GM12878 (cell line): ENCODE results near the gene TEX22. TPM values are rescaled to one million over a fixed set of nuclear protein-coding genes. Genes with fewer than 3 reads are reported as not detected.

Experiments
- ATAC-seq: fragments of 200-7000 bp; cut with Tn5 transposase; 3 replicates; pipeline ENCODE4 v1.9.1; 2020; ENCODE audit warnings: mild to moderate bottlenecking, moderate library complexity
- BruUV-seq: library from RNA; stranded (reverse); fragments of 400-500 nt; replicated peaks from 2 replicates; lab custom pipeline; 2021; lab: Mats Ljungman, UMichigan
- CTCF ChIA-PET: fragments of 300-600 bp; sonication (Branson Sonifier 250); formaldehyde crosslinking; extraction: SDS; loops from one replicate; lab custom pipeline; 2021; ENCODE audit warnings: inconsistent platforms; lab: Yijun Ruan, JAX
- POLR2A ChIA-PET: fragments of 350-600 bp; formaldehyde crosslinking; extraction: SDS; loops from one replicate; lab custom pipeline; 2021; ENCODE audit warnings: inconsistent platforms; lab: Charles Lee
- RAD21 ChIA-PET: fragments of 300-600 bp; sonication (Branson Sonifier 250); formaldehyde crosslinking; loops from one replicate; lab custom pipeline; 2023; ENCODE audit warnings: antibody characterized with exemption; ENCODE audit not compliant: unreplicated experiment; lab: Charles Lee
- SMC1A ChIA-PET: fragments of 300-600 bp; sonication (Branson Sonifier 250); formaldehyde crosslinking; loops from one replicate; lab custom pipeline; 2023; ENCODE audit not compliant: unreplicated experiment, uncharacterized antibody; lab: Charles Lee
- DNase-seq: peaks from one replicate; pipeline ENCODE4 v3.0.0-alpha.2; 2011; ENCODE audit warnings: low read depth, low spot score
- FAIRE-seq: peaks from 3 replicates; lab custom pipeline; 2011; peaks lifted over from hg19 to GRCh38; lab: Jason Lieb, UNC
- H2AFZ ChIP-seq: 2 replicates; pipeline ENCODE4 v1.6.0; 2011; ENCODE audit warnings: low read depth, low read length, control low read depth; ENCODE audit not compliant: control insufficient read depth
- H3K27ac ChIP-seq: 2 replicates; pipeline ENCODE4 v1.5.1; 2011; ENCODE audit warnings: control low read depth; ENCODE audit not compliant: control insufficient read depth, insufficient read depth
- H3K27me3 ChIP-seq, 2 experiments: replicated peaks in 1 of 2; 2 replicates each; pipeline versions ENCODE4 v1.6.0 to v1.6.1; 2011; ENCODE audit warnings: low read length in 1 of 2; ENCODE audit not compliant: control insufficient read depth in 2 of 2, insufficient read depth in 2 of 2
- H3K36me3 ChIP-seq, 2 experiments: 2 replicates each; pipeline ENCODE4 v1.5.1; 2011; ENCODE audit warnings: low read length in 1 of 2; ENCODE audit not compliant: control insufficient read depth in 2 of 2, insufficient read depth in 2 of 2
- H3K4me1 ChIP-seq: 2 replicates; pipeline ENCODE4 v1.6.1; 2011; ENCODE audit warnings: mild to moderate bottlenecking, low read length, moderate library complexity, mixed read lengths; ENCODE audit not compliant: control insufficient read depth, insufficient read depth
- H3K4me2 ChIP-seq: 2 replicates; pipeline ENCODE4 v1.6.0; 2011; ENCODE audit warnings: control low read depth; ENCODE audit not compliant: control insufficient read depth, insufficient read depth
- H3K4me3 ChIP-seq: fragments of 200-600 bp; sonication (generic); 2 replicates; pipeline ENCODE4 v1.5.1; 2016
- H3K79me2 ChIP-seq: 2 replicates; pipeline ENCODE4 v1.6.0; 2011; ENCODE audit warnings: low read length; ENCODE audit not compliant: control insufficient read depth, insufficient read depth
- H3K9ac ChIP-seq: 2 replicates; pipeline ENCODE4 v1.8.0; 2011; ENCODE audit warnings: low read length, control low read depth, mixed read lengths; ENCODE audit not compliant: control insufficient read depth, insufficient read depth
- H3K9me3 ChIP-seq: replicated peaks from 3 replicates; pipeline ENCODE4 v1.5.1; 2011; ENCODE audit warnings: mild to moderate bottlenecking, low read length; ENCODE audit not compliant: control insufficient read depth, insufficient read depth
- H4K20me1 ChIP-seq: 2 replicates; pipeline ENCODE4 v1.6.0; 2011; ENCODE audit not compliant: control insufficient read depth, insufficient read depth
- BCL11A ChIP-seq: IDR thresholded peaks from 2 replicates; pipeline ENCODE4 v1.6.1; 2011; ENCODE audit warnings: low read depth, low read length
- CHD2 ChIP-seq: IDR thresholded peaks from 2 replicates; pipeline ENCODE4 v1.6.1; 2011; ENCODE audit warnings: low read depth, low read length, improper control_type of control experiment, borderline replicate concordance
- IKZF1 ChIP-seq: fragments of 450-650 bp; conservative IDR thresholded peaks from 2 replicates; pipeline ENCODE4 v1.6.1; 2017; ENCODE audit warnings: antibody characterized with exemption, mild to moderate bottlenecking
- IRF4 ChIP-seq: IDR thresholded peaks from 2 replicates; pipeline ENCODE4 v1.6.1; 2011; ENCODE audit warnings: low read depth, low read length
- NFXL1 ChIP-seq: fragments of 450-650 bp; IDR thresholded peaks from 2 replicates; pipeline ENCODE4 v1.6.1; 2017; ENCODE audit warnings: antibody characterized with exemption, mild to moderate bottlenecking, borderline replicate concordance
- NFYB ChIP-seq: IDR thresholded peaks from 2 replicates; pipeline ENCODE4 v1.6.1; 2011; ENCODE audit warnings: low read depth, mild to moderate bottlenecking, low read length, improper control_type of control experiment, moderate library complexity; ENCODE audit not compliant: insufficient read depth
- PAX5 ChIP-seq: IDR thresholded peaks from 2 replicates; pipeline ENCODE4 v1.6.1; 2011; ENCODE audit warnings: low read depth, low read length, borderline replicate concordance
- POLR2A ChIP-seq: IDR thresholded peaks from 2 replicates; pipeline ENCODE4 v1.6.1; 2011; ENCODE audit warnings: low read depth, mild to moderate bottlenecking, low read length
- RAD51 ChIP-seq: fragments of 450-650 bp; IDR thresholded peaks from 2 replicates; pipeline ENCODE4 v1.6.1; 2016; ENCODE audit warnings: moderate library complexity, mild to moderate bottlenecking, inconsistent platforms
- SMAD1 ChIP-seq: fragments of 450-650 bp; IDR thresholded peaks from 2 replicates; pipeline ENCODE4 v1.6.1; 2018; ENCODE audit warnings: mild to moderate bottlenecking, low read depth; ENCODE audit not compliant: partially characterized antibody
- SMC3 ChIP-seq: IDR thresholded peaks from 2 replicates; pipeline ENCODE4 v1.6.1; 2011; ENCODE audit warnings: low read length, improper control_type of control experiment, borderline replicate concordance
- TCF12 ChIP-seq: IDR thresholded peaks from 2 replicates; pipeline ENCODE4 v1.6.1; 2011; ENCODE audit warnings: low read depth, mild to moderate bottlenecking, low read length
- WGBS: methylation state at CpG from one replicate; pipeline ENCODE4 v1.1.6; 2016; ENCODE audit warnings: low lambda C conversion rate; ENCODE audit not compliant: insufficient replicate concordance, insufficient coverage; ENCODE audit errors: missing lambda C conversion rate; 5-methylcytosine and 5-hydroxymethylcytosine counted together
- in situ Hi-C: fragments of 300-500 bp; cut with MboI; formaldehyde crosslinking; loops from 9 replicates; pipeline ENCODE4 v1.14.3; 2018; ENCODE audit warnings: mixed read lengths
- intact Hi-C: fragments of 100-400 bp; cut with micrococcal nuclease; formaldehyde crosslinking; loops from one replicate; pipeline ENCODE4 v1.14.2; 2022; ENCODE audit not compliant: unreplicated experiment
- polyA plus RNA-seq, 11 experiments: library from polyadenylated mRNA; depleted of rRNA in 4 of 11; unstranded in 6 of 11; stranded (reverse) in 5 of 11; fragments of >200 nt; fragmentation: Nextera tagmentation in 4 of 11; fragmentation: Illumina TruSeq in 1 of 11; extraction: Ambion mirVana in 4 of 11; extraction: Trizol in 1 of 11; gene quantifications; 1 replicate in 1 of 11; 2 replicates in 10 of 11; pipeline versions ENCODE4 v1.2.1 to v1.2.3, GENCODE V29; 2011 to 2016; ENCODE audit warnings: inconsistent platforms in 2 of 11, missing spikeins in 2 of 11, low read depth in 1 of 11
- total RNA-seq, 4 experiments: library from RNA; depleted of rRNA in 3 of 4; stranded (reverse); fragments of >200 nt in 3 of 4; fragmentation: Illumina TruSeq in 1 of 4; extraction: Trizol in 1 of 4; gene quantifications; 2 replicates each; pipeline versions ENCODE4 v1.2.1 to v1.2.3, GENCODE V29; 2013 to 2021
- TF ChIP-seq, protein P1 (sequence below): IDR thresholded peaks from 2 replicates; pipeline ENCODE4 v1.6.1; 2012; ENCODE audit warnings: mild to moderate bottlenecking, low read depth, low read length

Gene TEX22
- total and polyA plus RNA-seq, 10 of the 15 experiments (the other 5 are each of a cell fraction or from before 2014, with no cell fraction given) = 0.02 to 4.0 (median 0.63) TPM; not detected in 1

DNA sequence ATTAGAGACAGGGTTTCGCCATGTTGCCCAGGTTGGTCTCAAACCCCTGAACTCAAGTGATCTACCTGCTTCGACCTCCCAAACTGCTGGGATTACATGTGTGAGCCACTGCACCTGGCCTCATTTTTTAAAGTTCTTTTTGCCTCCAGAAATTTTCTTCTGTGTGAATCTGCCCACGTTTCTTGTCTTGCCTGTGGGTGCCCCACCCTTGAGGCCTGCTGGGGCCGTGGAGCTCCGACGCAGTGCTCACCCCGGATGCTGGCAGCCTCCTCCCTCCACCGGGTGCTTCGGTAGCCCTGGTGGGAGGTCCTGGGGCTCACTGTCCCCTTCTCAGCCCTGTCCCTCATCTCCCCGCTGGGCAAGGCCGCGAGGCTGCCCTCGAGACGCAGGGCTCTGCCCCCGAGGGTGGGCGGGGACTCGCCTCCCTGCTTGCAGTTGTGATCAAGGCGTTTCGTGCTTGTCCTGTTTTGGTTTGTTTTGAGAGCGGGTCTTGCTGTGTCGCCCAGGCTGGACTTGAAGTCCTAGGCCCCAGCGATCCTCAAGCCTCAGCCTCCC lies 56.8 kb downstream of the TEX22 start:
- no peaks in the 10 kb centered on the region for H3K4me1 ChIP-seq
- DNase-seq = no peak
- POLR2A ChIA-PET = no interaction called here
- no peaks in the 10 kb centered on the region for H3K79me2 ChIP-seq
- CTCF ChIA-PET = interaction anchor here (1.1 kb wide), 1 partner anchor 103 kb away, joined by 3 read pairs; no protein-coding TSS in a partner anchor
- H3K4me3 ChIP-seq = no peak overlapping the region
- SMC1A ChIA-PET = no interaction called here
- H3K4me2 ChIP-seq = no peak overlapping the region
- H3K9me3 ChIP-seq = no peaks in the 10 kb centered on the region
- intact Hi-C loops (no loop called here), in situ Hi-C loops (loop anchor here (5.0 kb wide), 1 partner anchor 62 kb away; no protein-coding TSS in a partner anchor)
- no peaks in the 10 kb centered on the region for H3K27me3 ChIP-seq
- no peaks in the 10 kb centered on the region; the same call in 1 of the 2 replicates for H4K20me1 ChIP-seq
- no peak overlapping the region for H3K27ac ChIP-seq
- H3K9ac ChIP-seq = no peak overlapping the region
- no peak for FAIRE-seq
- RAD21 ChIA-PET = no interaction called here
- TF ChIP-seq POLR2A (no peak), RAD51 (no peak), SMAD1 (no peak), IKZF1 (no peak), CHD2 (no peak), IRF4 (no peak), PAX5 (no peak), TCF12 (no peak), NFXL1 (no peak), BCL11A (no peak), NFYB (no peak), SMC3 (no peak)
- TF ChIP-seq, protein P1, sequence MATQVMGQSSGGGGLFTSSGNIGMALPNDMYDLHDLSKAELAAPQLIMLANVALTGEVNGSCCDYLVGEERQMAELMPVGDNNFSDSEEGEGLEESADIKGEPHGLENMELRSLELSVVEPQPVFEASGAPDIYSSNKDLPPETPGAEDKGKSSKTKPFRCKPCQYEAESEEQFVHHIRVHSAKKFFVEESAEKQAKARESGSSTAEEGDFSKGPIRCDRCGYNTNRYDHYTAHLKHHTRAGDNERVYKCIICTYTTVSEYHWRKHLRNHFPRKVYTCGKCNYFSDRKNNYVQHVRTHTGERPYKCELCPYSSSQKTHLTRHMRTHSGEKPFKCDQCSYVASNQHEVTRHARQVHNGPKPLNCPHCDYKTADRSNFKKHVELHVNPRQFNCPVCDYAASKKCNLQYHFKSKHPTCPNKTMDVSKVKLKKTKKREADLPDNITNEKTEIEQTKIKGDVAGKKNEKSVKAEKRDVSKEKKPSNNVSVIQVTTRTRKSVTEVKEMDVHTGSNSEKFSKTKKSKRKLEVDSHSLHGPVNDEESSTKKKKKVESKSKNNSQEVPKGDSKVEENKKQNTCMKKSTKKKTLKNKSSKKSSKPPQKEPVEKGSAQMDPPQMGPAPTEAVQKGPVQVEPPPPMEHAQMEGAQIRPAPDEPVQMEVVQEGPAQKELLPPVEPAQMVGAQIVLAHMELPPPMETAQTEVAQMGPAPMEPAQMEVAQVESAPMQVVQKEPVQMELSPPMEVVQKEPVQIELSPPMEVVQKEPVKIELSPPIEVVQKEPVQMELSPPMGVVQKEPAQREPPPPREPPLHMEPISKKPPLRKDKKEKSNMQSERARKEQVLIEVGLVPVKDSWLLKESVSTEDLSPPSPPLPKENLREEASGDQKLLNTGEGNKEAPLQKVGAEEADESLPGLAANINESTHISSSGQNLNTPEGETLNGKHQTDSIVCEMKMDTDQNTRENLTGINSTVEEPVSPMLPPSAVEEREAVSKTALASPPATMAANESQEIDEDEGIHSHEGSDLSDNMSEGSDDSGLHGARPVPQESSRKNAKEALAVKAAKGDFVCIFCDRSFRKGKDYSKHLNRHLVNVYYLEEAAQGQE = no peak
- H3K36me3 ChIP-seq = peaks cover 3 to 36% of the 10 kb centered on the region in 2 experiments; a peak in 3 of 4 replicates
- ATAC-seq = no peak
- BruUV-seq = no TSS peak
- WGBS = 94% methylated on average over 22 of the region's 22 CpGs
- H2AFZ ChIP-seq = no peak overlapping the region
